ENCODE results near the gene SLC52A1. TPM values are rescaled to one million over a fixed set of nuclear protein-coding genes. Genes with fewer than 3 reads are reported as not detected.
"Not testable (repeated sequence)": the region's sequence is repeated elsewhere in the genome, so short reads cannot be mapped to it uniquely, and the experiment has no call there.

The SLC52A1 gene
- total RNA-seq, 3 donors from 2014 or later = 3.0 to 5.3 (median 3.6) TPM

GRCh38 chr17:5031365-5032082, 3.7 kb downstream of the SLC52A1 start:
- ATAC-seq (peak; percentile 85), DNase-seq (peak; percentile 80 to 90 (median 84))
- no peaks in the 10 kb centered on the region for H3K9me3 ChIP-seq
- no peak overlapping the region for H3K4me3 ChIP-seq
- intact Hi-C loops (cut with DNase I, micrococcal nuclease) = no loop called here
- no peaks in the 10 kb centered on the region for H3K36me3 ChIP-seq (ENCODE audit: low read depth)
- TF ChIP-seq CTCF (IDR thresholded peaks at IDR 0.05) = peak; percentile 80
- H3K4me1 ChIP-seq (ENCODE audit: low read depth) = peaks cover 16% of the 10 kb centered on the region

- H3K36me3 ChIP-seq (ENCODE audit: low read depth); H3K4me3 ChIP-seq; ATAC-seq; intact Hi-C loops (cut with DNase I, micrococcal nuclease); H3K9me3 ChIP-seq; DNase-seq: not testable (repeated sequence)
- peaks cover 13% of the 10 kb centered on the region for H3K4me1 ChIP-seq (ENCODE audit: low read depth)
Measured at GRCh38 chr17:5030168-5030567, 5.1 kb downstream of the SLC52A1 start.

- Histone ChIP-seq H3K4me3 (no peak overlapping the region), H3K36me3 (ENCODE audit: low read depth) (no peaks in the 10 kb centered on the region), H3K4me1 (ENCODE audit: low read depth) (peaks cover 8% of the 10 kb centered on the region), H3K9me3 (no peaks in the 10 kb centered on the region)
- TF ChIP-seq CTCF (IDR thresholded peaks at IDR 0.05) = no peak
- intact Hi-C loops (cut with DNase I, micrococcal nuclease) = no loop called here
- DNase-seq = no peak
- ATAC-seq = no peak
Measured at GRCh38 chr17:5027916-5028315, 7.3 kb downstream of the SLC52A1 start.

- H3K9me3 ChIP-seq = no peaks in the 10 kb centered on the region
- TF ChIP-seq CTCF (IDR thresholded peaks at IDR 0.05) = no peak
- H3K4me1 ChIP-seq (ENCODE audit: low read depth) = peaks cover 8% of the 10 kb centered on the region
- intact Hi-C loops (cut with DNase I, micrococcal nuclease) = no loop called here
- peaks cover 1% of the 10 kb centered on the region for H3K36me3 ChIP-seq (ENCODE audit: low read depth)
- ATAC-seq (no peak), DNase-seq (no peak)
- no peak overlapping the region for H3K4me3 ChIP-seq
Measured at GRCh38 chr17:5027299-5027698, 7.9 kb downstream of the SLC52A1 start.

- no peaks in the 10 kb centered on the region for H3K4me1 ChIP-seq (ENCODE audit: low read depth)
- ATAC-seq = peak; percentile 10
- no peak for TF ChIP-seq CTCF (IDR thresholded peaks at IDR 0.05)
- H3K4me3 ChIP-seq = no peak overlapping the region
- H3K9me3 ChIP-seq = no peaks in the 10 kb centered on the region
- DNase-seq = no peak
- H3K36me3 ChIP-seq (ENCODE audit: low read depth) = peaks cover 10% of the 10 kb centered on the region
- intact Hi-C loops (cut with DNase I, micrococcal nuclease) = no loop called here
Measured at GRCh38 chr17:5024604-5025003, 10.6 kb downstream of the SLC52A1 start.

GRCh38 chr17:5023588-5024147, 11.6 kb downstream of the SLC52A1 start:
- Histone ChIP-seq H3K4me3 (no peak overlapping the region), H3K36me3 (ENCODE audit: low read depth) (peaks cover 10% of the 10 kb centered on the region), H3K9me3 (no peaks in the 10 kb centered on the region), H3K4me1 (ENCODE audit: low read depth) (no peaks in the 10 kb centered on the region)
- TF ChIP-seq CTCF (IDR thresholded peaks at IDR 0.05) = no peak
- DNase-seq = no peak
- no peak for ATAC-seq
- intact Hi-C loops (cut with DNase I, micrococcal nuclease) = no loop called here
